Astrocyte (in vitro differentiated cells and primary cell): ENCODE measurements around the gene GTF2IRD1. TPM values are rescaled to one million over a fixed set of nuclear protein-coding genes. Genes with fewer than 3 reads are reported as not detected.

Source experiments
- DNase-seq: peaks from one replicate; pipeline ENCODE4 v3.0.0-alpha.2; 2010; ENCODE audit warnings: low read depth
- FAIRE-seq: peaks from 2 replicates; lab custom pipeline; 2011; peaks lifted over from hg19 to GRCh38; lab: Jason Lieb, UNC
- H2AFZ ChIP-seq: 2 replicates; pipeline ENCODE4 v1.6.0; 2012; ENCODE audit warnings: low read depth, low read length, inconsistent platforms
- H3K27ac ChIP-seq: 2 replicates; pipeline ENCODE4 v1.5.1; 2011; ENCODE audit warnings: low read depth, low read length, inconsistent platforms
- H3K27me3 ChIP-seq: 2 replicates; pipeline ENCODE4 v1.6.0; 2011; ENCODE audit warnings: low read length, inconsistent platforms; ENCODE audit not compliant: insufficient read depth
- H3K36me3 ChIP-seq: 2 replicates; pipeline ENCODE4 v1.5.1; 2011; ENCODE audit warnings: low read length, inconsistent platforms; ENCODE audit not compliant: insufficient read depth
- H3K4me1 ChIP-seq: 2 replicates; pipeline ENCODE4 v1.5.1; 2011; ENCODE audit warnings: low read length, inconsistent platforms; ENCODE audit not compliant: insufficient read depth
- H3K4me2 ChIP-seq: 2 replicates; pipeline ENCODE4 v1.6.0; 2012; ENCODE audit warnings: low read length, inconsistent platforms
- H3K4me3 ChIP-seq: 2 replicates; pipeline ENCODE4 v1.5.1; 2011; ENCODE audit warnings: low read depth, mild to moderate bottlenecking, low read length, inconsistent platforms; ENCODE audit not compliant: insufficient read depth
- H3K79me2 ChIP-seq: 2 replicates; pipeline ENCODE4 v1.6.0; 2012; ENCODE audit warnings: mild to moderate bottlenecking, low read length, inconsistent platforms; ENCODE audit not compliant: insufficient read depth
- H3K9ac ChIP-seq: 2 replicates; pipeline ENCODE4 v1.6.0; 2012; ENCODE audit warnings: mild to moderate bottlenecking, low read length, inconsistent platforms
- H3K9me3 ChIP-seq: 2 replicates; pipeline ENCODE4 v1.5.1; 2012; ENCODE audit warnings: low read depth, mild to moderate bottlenecking, low read length, inconsistent platforms; ENCODE audit not compliant: insufficient read depth
- H4K20me1 ChIP-seq: 2 replicates; pipeline ENCODE4 v1.6.0; 2012; ENCODE audit warnings: low read length, inconsistent platforms; ENCODE audit not compliant: insufficient read depth
- H3K27ac Mint-ChIP-seq: one replicate; pipeline ENCODE4 v1.8.0; 2021; ENCODE audit warnings: mild to moderate bottlenecking, mixed read lengths; ENCODE audit not compliant: unreplicated experiment
- H3K27me3 Mint-ChIP-seq: one replicate; pipeline ENCODE4 v1.8.0; 2021; ENCODE audit warnings: low read depth, mixed read lengths; ENCODE audit not compliant: unreplicated experiment
- H3K36me3 Mint-ChIP-seq: one replicate; pipeline ENCODE4 v1.8.0; 2021; ENCODE audit warnings: low read depth, mixed read lengths; ENCODE audit not compliant: unreplicated experiment
- H3K4me1 Mint-ChIP-seq: one replicate; pipeline ENCODE4 v1.8.0; 2021; ENCODE audit warnings: low read depth, mixed read lengths; ENCODE audit not compliant: unreplicated experiment
- H3K4me3 Mint-ChIP-seq: one replicate; pipeline ENCODE4 v1.8.0; 2021; ENCODE audit warnings: mild to moderate bottlenecking, moderate library complexity, mixed read lengths; ENCODE audit not compliant: unreplicated experiment
- H3K9me3 Mint-ChIP-seq: one replicate; pipeline ENCODE4 v1.8.0; 2021; ENCODE audit warnings: mild to moderate bottlenecking, mixed read lengths; ENCODE audit not compliant: unreplicated experiment
- EZH2 ChIP-seq: IDR thresholded peaks from 2 replicates; pipeline ENCODE4 v1.6.1; 2012; ENCODE audit warnings: mild to moderate bottlenecking, low read length, inconsistent platforms; ENCODE audit not compliant: insufficient read depth
- total RNA-seq: library from RNA; stranded (reverse); gene quantifications from 2 replicates; pipeline ENCODE4 v1.2.1, GENCODE V29; 2021
- TF ChIP-seq, protein P1 (sequence below): IDR thresholded peaks from 2 replicates; pipeline ENCODE4 v1.5.1; 2011; ENCODE audit warnings: low read depth, mild to moderate bottlenecking, inconsistent platforms, low read length, moderate library complexity; ENCODE audit not compliant: insufficient read depth

GTF2IRD1 gene
- total RNA-seq, 1 donor from 2014 or later: 19.3 TPM

- Histone ChIP-seq H3K9ac (no peak overlapping the region), H3K4me1 (no peaks in the 10 kb centered on the region), H3K9me3 (no peaks in the 10 kb centered on the region), H4K20me1 (peaks cover 83% of the 10 kb centered on the region), H3K79me2 (peaks cover 90% of the 10 kb centered on the region), H2AFZ (no peak overlapping the region), H3K27me3 (no peaks in the 10 kb centered on the region), H3K27ac (no peak overlapping the region), H3K4me2 (no peak overlapping the region), H3K36me3 (no peaks in the 10 kb centered on the region), H3K4me3 (no peak overlapping the region)
- Mint-ChIP-seq H3K36me3 (peaks cover 3% of the 10 kb centered on the region), H3K27me3 (no peaks in the 10 kb centered on the region), H3K27ac (no peak overlapping the region), H3K9me3 (no peaks in the 10 kb centered on the region), H3K4me3 (no peak overlapping the region), H3K4me1 (peaks cover 8% of the 10 kb centered on the region)
- FAIRE-seq (no peak), DNase-seq (no peak)
- TF ChIP-seq, protein P1, sequence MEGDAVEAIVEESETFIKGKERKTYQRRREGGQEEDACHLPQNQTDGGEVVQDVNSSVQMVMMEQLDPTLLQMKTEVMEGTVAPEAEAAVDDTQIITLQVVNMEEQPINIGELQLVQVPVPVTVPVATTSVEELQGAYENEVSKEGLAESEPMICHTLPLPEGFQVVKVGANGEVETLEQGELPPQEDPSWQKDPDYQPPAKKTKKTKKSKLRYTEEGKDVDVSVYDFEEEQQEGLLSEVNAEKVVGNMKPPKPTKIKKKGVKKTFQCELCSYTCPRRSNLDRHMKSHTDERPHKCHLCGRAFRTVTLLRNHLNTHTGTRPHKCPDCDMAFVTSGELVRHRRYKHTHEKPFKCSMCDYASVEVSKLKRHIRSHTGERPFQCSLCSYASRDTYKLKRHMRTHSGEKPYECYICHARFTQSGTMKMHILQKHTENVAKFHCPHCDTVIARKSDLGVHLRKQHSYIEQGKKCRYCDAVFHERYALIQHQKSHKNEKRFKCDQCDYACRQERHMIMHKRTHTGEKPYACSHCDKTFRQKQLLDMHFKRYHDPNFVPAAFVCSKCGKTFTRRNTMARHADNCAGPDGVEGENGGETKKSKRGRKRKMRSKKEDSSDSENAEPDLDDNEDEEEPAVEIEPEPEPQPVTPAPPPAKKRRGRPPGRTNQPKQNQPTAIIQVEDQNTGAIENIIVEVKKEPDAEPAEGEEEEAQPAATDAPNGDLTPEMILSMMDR: no peak
- no peak for TF ChIP-seq EZH2
These were observed 8.4 kb downstream of the GTF2IRD1 start for GRCh38 chr7:74461970-74462706.

GRCh38 chr7:74462707-74463100 lies 9.0 kb downstream of the GTF2IRD1 start:
- H3K27me3 Mint-ChIP-seq: no peaks in the 10 kb centered on the region
- peaks cover 2% of the 10 kb centered on the region for H3K36me3 Mint-ChIP-seq
- H2AFZ ChIP-seq: no peak overlapping the region
- peaks cover 8% of the 10 kb centered on the region for H3K4me1 Mint-ChIP-seq
- H3K27me3 ChIP-seq: no peaks in the 10 kb centered on the region
- FAIRE-seq: no peak
- no peak for DNase-seq
- H3K27ac Mint-ChIP-seq: no peak overlapping the region
- no peak overlapping the region for H3K4me2 ChIP-seq
- no peaks in the 10 kb centered on the region for H3K4me1 ChIP-seq
- H3K9me3 Mint-ChIP-seq: no peaks in the 10 kb centered on the region
- H3K9ac ChIP-seq: no peak overlapping the region
- H4K20me1 ChIP-seq: peaks cover 80% of the 10 kb centered on the region
- no peak overlapping the region for H3K4me3 ChIP-seq
- no peak overlapping the region for H3K27ac ChIP-seq
- H3K4me3 Mint-ChIP-seq: no peak overlapping the region
- no peak for TF ChIP-seq EZH2
- H3K9me3 ChIP-seq: no peaks in the 10 kb centered on the region
- H3K36me3 ChIP-seq: no peaks in the 10 kb centered on the region
- H3K79me2 ChIP-seq: peaks cover 84% of the 10 kb centered on the region

GRCh38 chr7:74464931-74465886 lies 11.5 kb downstream of the GTF2IRD1 start:
- Histone ChIP-seq H2AFZ (no peak overlapping the region), H4K20me1 (peaks cover 73% of the 10 kb centered on the region), H3K79me2 (peaks cover 79% of the 10 kb centered on the region), H3K9ac (no peak overlapping the region), H3K9me3 (no peaks in the 10 kb centered on the region), H3K27ac (no peak overlapping the region), H3K27me3 (no peaks in the 10 kb centered on the region), H3K36me3 (no peaks in the 10 kb centered on the region), H3K4me2 (no peak overlapping the region), H3K4me3 (no peak overlapping the region), H3K4me1 (no peaks in the 10 kb centered on the region)
- H3K9me3 Mint-ChIP-seq: no peaks in the 10 kb centered on the region
- no peak for DNase-seq
- TF ChIP-seq, protein P1: no peak
- TF ChIP-seq EZH2: no peak
- H3K27ac Mint-ChIP-seq: no peak overlapping the region
- H3K36me3 Mint-ChIP-seq: peaks cover under 1% of the 10 kb centered on the region
- FAIRE-seq: no peak
- no peaks in the 10 kb centered on the region for H3K27me3 Mint-ChIP-seq
- H3K4me1 Mint-ChIP-seq: peaks cover 7% of the 10 kb centered on the region
- H3K4me3 Mint-ChIP-seq: no peak overlapping the region
